OCI-LY1 (cell line): Measurements from ENCODE around the gene SPACA9.

Source experiments
- H2AFZ ChIP-seq: fragments of 200-600 bp; sonication (generic), shearing (Covaris generic); 2 replicates; pipeline ENCODE4 v1.6.0; 2014; ENCODE audit warnings: antibody characterized with exemption, mild to moderate bottlenecking, low read length
- H3F3A ChIP-seq: fragments of 200-600 bp; sonication (generic), shearing (Covaris generic); 2 replicates; pipeline ENCODE4 v1.6.0; 2014; ENCODE audit warnings: mild to moderate bottlenecking, antibody characterized with exemption, low read length, moderate library complexity; ENCODE audit not compliant: insufficient read depth
- H3K27ac ChIP-seq: fragments of 200-600 bp; sonication (generic); 2 replicates; pipeline ENCODE4 v1.5.1; 2014; ENCODE audit warnings: low read length, mixed run types, mild to moderate bottlenecking, low read depth; ENCODE audit not compliant: poor library complexity, severe bottlenecking
- H3K27me3 ChIP-seq: fragments of 200-600 bp; sonication (generic); 2 replicates; pipeline ENCODE4 v1.6.0; 2014; ENCODE audit warnings: antibody characterized with exemption, mild to moderate bottlenecking, low read length, moderate library complexity; ENCODE audit not compliant: insufficient read depth
- H3K36me3 ChIP-seq: fragments of 200-600 bp; sonication (generic); 2 replicates; pipeline ENCODE4 v1.6.1; 2014; ENCODE audit warnings: mild to moderate bottlenecking, antibody characterized with exemption, low read length, moderate library complexity, mixed read lengths; ENCODE audit not compliant: insufficient read depth
- H3K4me1 ChIP-seq: fragments of 200-600 bp; sonication (generic); 2 replicates; pipeline ENCODE4 v1.5.1; 2014; ENCODE audit warnings: mild to moderate bottlenecking, low read length, moderate library complexity; ENCODE audit not compliant: insufficient read depth, severe bottlenecking
- H3K4me2 ChIP-seq: fragments of 200-600 bp; sonication (generic), shearing (Covaris generic); 2 replicates; pipeline ENCODE4 v1.6.1; 2014; ENCODE audit warnings: low read length
- H3K4me3 ChIP-seq: fragments of 200-600 bp; sonication (generic); 2 replicates; pipeline ENCODE4 v1.5.1; 2014; ENCODE audit warnings: low read length, low read depth, mild to moderate bottlenecking, mixed read lengths; ENCODE audit not compliant: poor library complexity, severe bottlenecking
- H3K79me2 ChIP-seq: fragments of 200-600 bp; shearing (Covaris generic); 2 replicates; pipeline ENCODE4 v1.6.1; 2016; ENCODE audit warnings: mixed run types, low read length, mixed read lengths; ENCODE audit not compliant: insufficient read depth
- H3K9ac ChIP-seq: fragments of 200-600 bp; sonication (generic), shearing (Covaris generic); 2 replicates; pipeline ENCODE4 v1.6.1; 2014; ENCODE audit warnings: mild to moderate bottlenecking, low read length, mixed read lengths
- H3K9me2 ChIP-seq: fragments of 200-600 bp; sonication (generic), shearing (Covaris generic); 2 replicates; pipeline ENCODE4 v1.6.1; 2014; ENCODE audit warnings: low read depth, mild to moderate bottlenecking, low read length, mixed read lengths
- H3K9me3 ChIP-seq: fragments of 200-600 bp; shearing (Covaris generic); 2 replicates; pipeline ENCODE4 v1.6.1; 2014; ENCODE audit warnings: low read length, mixed read lengths
- H4K20me1 ChIP-seq: fragments of 200-600 bp; sonication (generic), shearing (Covaris generic); 2 replicates; pipeline ENCODE4 v1.6.0; 2016; ENCODE audit warnings: mild to moderate bottlenecking, low read length; ENCODE audit not compliant: insufficient read depth
- EZH2 ChIP-seq: fragments of 200-600 bp; sonication (generic), shearing (Covaris generic); IDR thresholded peaks from 2 replicates; pipeline ENCODE4 v1.8.0; 2017; ENCODE audit warnings: borderline replicate concordance, mixed run types, mild to moderate bottlenecking, antibody characterized with exemption, low read length, moderate library complexity, mixed read lengths
- TF ChIP-seq, protein P1 (sequence below): fragments of 200-600 bp; sonication (generic), shearing (Covaris generic); IDR thresholded peaks from 2 replicates; pipeline ENCODE4 v1.5.1; 2017; ENCODE audit warnings: mild to moderate bottlenecking, antibody characterized with exemption, low read length, moderate library complexity, mixed read lengths

SPACA9 gene

DNA sequence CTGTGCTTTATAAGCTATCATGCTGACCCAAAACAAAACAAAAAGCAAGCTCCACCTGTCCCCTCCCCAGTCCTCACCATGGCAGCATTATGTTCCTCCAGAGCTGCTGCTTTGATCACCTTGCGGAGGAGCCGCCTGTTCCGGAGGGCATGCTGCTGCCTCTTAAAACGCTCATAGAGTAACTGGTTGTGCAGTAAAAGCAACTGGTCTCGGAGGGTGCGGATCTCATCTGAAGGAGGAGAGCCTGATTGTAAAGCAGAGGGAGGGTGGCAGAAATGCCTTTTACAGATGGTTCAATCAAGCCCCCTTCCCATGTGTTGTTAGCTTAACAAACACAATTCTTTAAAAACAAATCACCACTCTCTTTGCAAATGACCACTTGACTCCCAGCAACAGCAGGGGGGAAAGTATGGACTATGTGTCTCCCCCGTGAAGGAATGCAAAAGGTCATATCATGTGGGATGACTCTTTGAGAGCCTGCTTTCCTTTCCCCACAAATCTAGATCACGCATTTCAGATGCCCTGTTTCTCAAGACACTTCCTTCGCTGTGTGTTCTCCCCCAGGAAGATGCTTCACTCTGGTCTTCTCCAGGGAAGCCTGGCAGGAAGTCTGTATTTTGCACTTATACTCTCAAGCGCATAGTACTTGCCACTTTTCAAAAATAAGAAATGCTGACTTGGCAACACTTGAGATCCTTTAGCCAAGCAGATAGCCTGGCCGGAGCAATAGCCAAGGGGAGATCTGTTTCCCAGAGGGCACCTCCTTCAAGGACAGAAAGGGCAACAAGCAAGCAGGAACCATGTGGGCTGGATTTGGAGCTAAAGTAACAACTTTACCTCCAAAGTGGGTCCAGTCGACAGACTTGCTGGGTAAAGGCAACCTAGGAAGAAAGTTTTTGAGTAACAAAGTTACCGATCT is 25.1 kb downstream of the SPACA9 start:
- Histone ChIP-seq H3K27ac (no peak overlapping the region), H3K9ac (no peak overlapping the region), H3K4me3 (no peak overlapping the region), H4K20me1 (no peaks in the 10 kb centered on the region), H3K27me3 (no peaks in the 10 kb centered on the region), H3F3A (no peaks in the 10 kb centered on the region), H2AFZ (no peak overlapping the region), H3K4me2 (no peak overlapping the region), H3K36me3 (peaks cover 27% of the 10 kb centered on the region), H3K4me1 (no peaks in the 10 kb centered on the region), H3K9me2 (no peaks in the 10 kb centered on the region), H3K79me2 (no peaks in the 10 kb centered on the region), H3K9me3 (no peaks in the 10 kb centered on the region)
- TF ChIP-seq EZH2, result no peak
- TF ChIP-seq, protein P1, sequence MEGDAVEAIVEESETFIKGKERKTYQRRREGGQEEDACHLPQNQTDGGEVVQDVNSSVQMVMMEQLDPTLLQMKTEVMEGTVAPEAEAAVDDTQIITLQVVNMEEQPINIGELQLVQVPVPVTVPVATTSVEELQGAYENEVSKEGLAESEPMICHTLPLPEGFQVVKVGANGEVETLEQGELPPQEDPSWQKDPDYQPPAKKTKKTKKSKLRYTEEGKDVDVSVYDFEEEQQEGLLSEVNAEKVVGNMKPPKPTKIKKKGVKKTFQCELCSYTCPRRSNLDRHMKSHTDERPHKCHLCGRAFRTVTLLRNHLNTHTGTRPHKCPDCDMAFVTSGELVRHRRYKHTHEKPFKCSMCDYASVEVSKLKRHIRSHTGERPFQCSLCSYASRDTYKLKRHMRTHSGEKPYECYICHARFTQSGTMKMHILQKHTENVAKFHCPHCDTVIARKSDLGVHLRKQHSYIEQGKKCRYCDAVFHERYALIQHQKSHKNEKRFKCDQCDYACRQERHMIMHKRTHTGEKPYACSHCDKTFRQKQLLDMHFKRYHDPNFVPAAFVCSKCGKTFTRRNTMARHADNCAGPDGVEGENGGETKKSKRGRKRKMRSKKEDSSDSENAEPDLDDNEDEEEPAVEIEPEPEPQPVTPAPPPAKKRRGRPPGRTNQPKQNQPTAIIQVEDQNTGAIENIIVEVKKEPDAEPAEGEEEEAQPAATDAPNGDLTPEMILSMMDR, result no peak

DNA sequence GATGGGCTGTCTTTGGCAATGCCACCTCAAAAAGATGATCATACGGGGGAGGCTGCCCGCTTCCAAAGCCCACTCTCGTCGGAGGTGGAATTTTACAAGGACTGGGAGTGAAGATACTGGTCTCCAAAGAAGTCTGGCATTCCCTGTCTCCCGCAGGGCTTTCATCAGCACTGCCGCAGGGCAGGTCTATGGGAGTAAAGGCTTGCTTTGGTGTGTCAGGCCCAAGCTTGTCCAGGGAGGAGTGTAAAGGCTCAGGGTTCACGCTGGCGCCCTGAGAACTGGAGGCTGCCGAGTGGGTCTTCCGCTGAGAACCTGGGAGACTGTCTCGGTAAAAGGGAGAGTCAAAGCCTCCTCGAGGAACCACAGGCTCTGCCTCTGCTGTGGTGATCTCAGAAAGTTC is 27.0 kb downstream of the SPACA9 start:
- Histone ChIP-seq H3K4me3 (no peak overlapping the region), H3K4me2 (no peak overlapping the region), H3K9me3 (no peaks in the 10 kb centered on the region), H3K79me2 (no peaks in the 10 kb centered on the region), H3K4me1 (no peaks in the 10 kb centered on the region), H3F3A (no peaks in the 10 kb centered on the region), H2AFZ (no peak overlapping the region), H3K9ac (no peak overlapping the region), H4K20me1 (no peaks in the 10 kb centered on the region), H3K9me2 (no peaks in the 10 kb centered on the region), H3K27ac (no peak overlapping the region), H3K36me3 (peaks cover 31% of the 10 kb centered on the region), H3K27me3 (no peaks in the 10 kb centered on the region)
- TF ChIP-seq EZH2, result no peak
- TF ChIP-seq, protein P1, result no peak

DNA sequence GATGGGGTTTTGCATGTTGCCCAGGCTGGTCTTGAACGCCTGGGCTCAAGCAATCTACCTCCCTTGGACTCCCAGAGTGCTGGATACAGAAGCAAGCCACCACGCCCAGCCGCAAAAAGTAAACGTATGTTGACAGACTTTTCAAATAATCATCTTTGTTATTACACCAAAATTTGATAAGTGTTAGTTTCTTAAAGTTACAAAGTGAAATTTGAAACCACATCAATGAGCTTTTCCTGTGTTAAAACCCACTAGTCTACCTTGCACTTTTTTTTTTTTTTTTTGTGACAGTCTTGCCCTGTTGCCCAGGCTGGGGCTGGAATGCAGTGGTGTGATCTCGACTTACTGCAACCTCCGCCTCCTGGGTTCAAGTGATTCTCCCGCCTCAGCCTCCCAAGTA is 29.9 kb downstream of the SPACA9 start:
- Histone ChIP-seq H2AFZ (no peak overlapping the region), H3K4me1 (no peaks in the 10 kb centered on the region), H3K36me3 (peaks cover 38% of the 10 kb centered on the region), H3K4me2 (no peak overlapping the region), H3K9ac (no peak overlapping the region), H3K27me3 (no peaks in the 10 kb centered on the region), H3K79me2 (no peaks in the 10 kb centered on the region), H4K20me1 (no peaks in the 10 kb centered on the region), H3K9me3 (no peaks in the 10 kb centered on the region), H3F3A (no peaks in the 10 kb centered on the region), H3K9me2 (no peaks in the 10 kb centered on the region), H3K27ac (no peak overlapping the region), H3K4me3 (no peak overlapping the region)
- TF ChIP-seq, protein P1, result no peak
- no peak for TF ChIP-seq EZH2
